HCT116 (cell line): ENCODE results near the gene GRXCR1. TPM values are rescaled to one million over a fixed set of nuclear protein-coding genes. Genes with fewer than 3 reads are reported as not detected.

Experiments used
- ATAC-seq: fragments of 200-7000 bp; cut with Tn5 transposase; 2 replicates; pipeline ENCODE4 v1.9.1; 2020; ENCODE audit warnings: mild to moderate bottlenecking, moderate library complexity
- BruUV-seq: library from RNA; stranded (reverse); fragments of 400-500 nt; replicated peaks from 2 replicates; lab custom pipeline; 2021; lab: Mats Ljungman, UMichigan
- CTCF ChIA-PET: fragments of 300-600 bp; sonication (Branson Sonifier 250); formaldehyde crosslinking; loops from one replicate; lab custom pipeline; 2021; ENCODE audit warnings: antibody characterized with exemption; lab: Charles Lee
- POLR2A ChIA-PET: fragments of 300-600, 350-600 bp; sonication (Branson Sonifier 250); formaldehyde crosslinking; loops from one replicate; lab custom pipeline; 2021; ENCODE audit warnings: antibody characterized with exemption; lab: Charles Lee
- RAD21 ChIA-PET, 2 experiments: fragments of 300-600 bp; sonication (Branson Sonifier 250); formaldehyde crosslinking; loops; one replicate each; lab custom pipeline; 2023; ENCODE audit warnings: low total read pairs in 2 of 2; ENCODE audit not compliant: uncharacterized antibody in 2 of 2, unreplicated experiment in 2 of 2, low non-redundant PET in 1 of 2; lab: Charles Lee
- DNase-seq: peaks from one replicate; pipeline ENCODE4 v3.0.0-alpha.2; 2010; ENCODE audit warnings: low read depth, low spot score
- H2AFZ ChIP-seq: fragments of 200-600 bp; shearing (Covaris generic), sonication (generic); 2 replicates; pipeline ENCODE4 v1.6.1; 2017; ENCODE audit warnings: low read depth, mixed run types, mixed read lengths, antibody characterized with exemption, low read length; ENCODE audit not compliant: poor library complexity, severe bottlenecking
- H3K27ac ChIP-seq: 2 replicates; pipeline ENCODE4 v1.5.1; 2012; ENCODE audit warnings: low read depth, low read length
- H3K27me3 ChIP-seq: fragments of 200-600 bp; sonication (generic); 2 replicates; pipeline ENCODE4 v1.6.1; 2016; ENCODE audit warnings: mixed run types, low read length, mixed read lengths; ENCODE audit not compliant: insufficient read depth
- H3K36me3 ChIP-seq, 2 experiments: fragments of 200-500 bp in 1 of 2; fragments of 200-600 bp in 1 of 2; sonication (Bioruptor generic) in 1 of 2; sonication (generic) in 1 of 2; 2 replicates each; pipeline versions ENCODE4 v1.5.1 to v1.6.1; 2014 to 2016; ENCODE audit warnings: low read length in 2 of 2, inconsistent platforms in 1 of 2, mixed read lengths in 1 of 2, mixed run types in 1 of 2; ENCODE audit not compliant: insufficient read depth in 2 of 2, control insufficient read depth in 1 of 2
- H3K4me1 ChIP-seq, 2 experiments: fragments of 200-600 bp in 1 of 2; sonication (generic) in 1 of 2; 2 replicates each; pipeline versions ENCODE4 v1.5.1 to v1.6.1; 2012 to 2017; ENCODE audit warnings: low read length in 2 of 2, inconsistent platforms in 1 of 2, mild to moderate bottlenecking in 1 of 2, mixed read lengths in 1 of 2, mixed run types in 1 of 2, moderate library complexity in 1 of 2; ENCODE audit not compliant: insufficient read depth in 2 of 2, control insufficient read depth in 1 of 2
- H3K4me2 ChIP-seq: fragments of 200-600 bp; sonication (generic); 2 replicates; pipeline ENCODE4 v1.6.1; 2017; ENCODE audit warnings: mixed run types, low read length, mixed read lengths
- H3K4me3 ChIP-seq, 2 experiments: fragments of 200-600 bp in 1 of 2; sonication (generic) in 1 of 2; replicated peaks in 1 of 2; 2 replicates each; pipeline ENCODE4 v1.5.1; 2011 to 2016; ENCODE audit warnings: low read length in 2 of 2, control low read depth in 1 of 2, low read depth in 1 of 2, mild to moderate bottlenecking in 1 of 2, mixed read lengths in 1 of 2, mixed run types in 1 of 2
- H3K79me2 ChIP-seq: fragments of 200-600 bp; sonication (generic); 2 replicates; pipeline ENCODE4 v1.6.1; 2017; ENCODE audit warnings: mild to moderate bottlenecking, mixed run types, low read length, moderate library complexity, mixed read lengths; ENCODE audit not compliant: insufficient read depth
- H3K9ac ChIP-seq: fragments of 200-600 bp; sonication (generic); 2 replicates; pipeline ENCODE4 v1.6.1; 2016; ENCODE audit warnings: low read length, mixed read lengths
- H3K9me2 ChIP-seq: fragments of 200-600 bp; sonication (generic), shearing (Covaris generic); 2 replicates; pipeline ENCODE4 v1.6.1; 2017; ENCODE audit warnings: mixed run types, mild to moderate bottlenecking, moderate library complexity; ENCODE audit not compliant: insufficient read depth
- H3K9me3 ChIP-seq, 2 experiments: fragments of 200-500 bp in 1 of 2; fragments of 200-600 bp in 1 of 2; sonication (Bioruptor generic) in 1 of 2; sonication (generic) in 1 of 2; 2 replicates each; pipeline ENCODE4 v1.6.1; 2014 to 2017; ENCODE audit warnings: low read length in 2 of 2, mixed read lengths in 2 of 2, inconsistent platforms in 1 of 2, low read depth in 1 of 2, mild to moderate bottlenecking in 1 of 2, mixed run types in 1 of 2, moderate library complexity in 1 of 2; ENCODE audit not compliant: control insufficient read depth in 1 of 2, insufficient read depth in 1 of 2
- H4K20me1 ChIP-seq: fragments of 200-600 bp; sonication (generic), shearing (Covaris generic); 2 replicates; pipeline ENCODE4 v1.6.1; 2017; ENCODE audit warnings: mixed run types, mild to moderate bottlenecking, moderate library complexity; ENCODE audit not compliant: insufficient read depth
- ATF3 ChIP-seq: IDR thresholded peaks from 2 replicates; pipeline ENCODE4 v1.6.1; 2012
- EGR1 ChIP-seq: IDR thresholded peaks from 2 replicates; pipeline ENCODE4 v1.6.1; 2012; ENCODE audit warnings: low read depth
- EZH2 ChIP-seq: fragments of 200-600 bp; sonication (generic); IDR thresholded peaks from 2 replicates; pipeline ENCODE4 v1.6.1; 2017; ENCODE audit warnings: antibody characterized with exemption, mixed run types
- POLR2AphosphoS5 ChIP-seq: IDR thresholded peaks from 2 replicates; pipeline ENCODE4 v1.6.1; 2011; ENCODE audit warnings: mild to moderate bottlenecking, low read depth, low read length, moderate library complexity
- SP1 ChIP-seq: IDR thresholded peaks from 2 replicates; pipeline ENCODE4 v1.6.1; 2012; ENCODE audit warnings: low read depth
- ZNF274 ChIP-seq: fragments of 200-500 bp; sonication (Bioruptor generic); IDR thresholded peaks from 2 replicates; pipeline ENCODE4 v1.6.1; 2014; ENCODE audit warnings: mild to moderate bottlenecking, low read depth, low read length, inconsistent platforms
- intact Hi-C: fragments of 100-400 bp; cut with micrococcal nuclease; formaldehyde crosslinking; loops from 2 replicates; pipeline ENCODE4 v1.10.0; 2022
- total RNA-seq: library from RNA; stranded (reverse); gene quantifications from one replicate; pipeline ENCODE4 v1.2.1, GENCODE V29; 2021; ENCODE audit not compliant: unreplicated experiment

GRXCR1 gene
- total RNA-seq, 1 experiment from 2014 or later = not detected

GRCh38 chr4:43008793-43009192, 116.3 kb downstream of the GRXCR1 start:
- ChIA-PET CTCF (no interaction called here), POLR2A (no interaction called here), RAD21 (no interaction called here)
- Histone ChIP-seq H4K20me1 (no peaks in the 10 kb centered on the region), H3K36me3 (no peaks in the 10 kb centered on the region), H3K4me1 (no peaks in the 10 kb centered on the region), H3K27me3 (no peaks in the 10 kb centered on the region), H3K9ac (no peak overlapping the region), H3K4me3 (no peak overlapping the region), H3K9me3 (peaks cover 5 to 16% of the 10 kb centered on the region in 2 experiments; a peak in 2 of 4 replicates), H3K9me2 (no peaks in the 10 kb centered on the region), H3K27ac (no peak overlapping the region), H3K4me2 (no peak overlapping the region), H2AFZ (no peak overlapping the region), H3K79me2 (no peaks in the 10 kb centered on the region)
- intact Hi-C loops = no loop called here
- DNase-seq (no peak), ATAC-seq (no peak)
- BruUV-seq = no TSS peak
- no peak for TF ChIP-seq POLR2AphosphoS5

- POLR2A ChIA-PET = no interaction called here
- Histone ChIP-seq H3K4me3 (no peak overlapping the region), H3K79me2 (no peaks in the 10 kb centered on the region), H3K27ac (no peak overlapping the region), H3K27me3 (no peaks in the 10 kb centered on the region), H3K36me3 (no peaks in the 10 kb centered on the region), H4K20me1 (no peaks in the 10 kb centered on the region), H3K9me2 (no peaks in the 10 kb centered on the region), H2AFZ (no peak overlapping the region), H3K4me2 (no peak overlapping the region), H3K9me3 (peaks cover 9 to 19% of the 10 kb centered on the region in 2 experiments; a peak in 2 of 4 replicates), H3K4me1 (no peaks in the 10 kb centered on the region), H3K9ac (no peak overlapping the region)
- CTCF ChIA-PET = no interaction called here
- ATAC-seq (no peak), DNase-seq (no peak)
- intact Hi-C loops = no loop called here
- RAD21 ChIA-PET = no interaction called here
- no peak for TF ChIP-seq SP1
- TF ChIP-seq ZNF274 = no peak
- BruUV-seq = no TSS peak
These were observed 121.7 kb downstream of the GRXCR1 start for GRCh38 chr4:43014256-43014655.

- Histone ChIP-seq H2AFZ (no peak overlapping the region), H3K27me3 (no peaks in the 10 kb centered on the region), H3K4me2 (no peak overlapping the region), H3K4me3 (no peak overlapping the region), H3K27ac (no peak overlapping the region), H3K79me2 (no peaks in the 10 kb centered on the region), H3K9me2 (no peaks in the 10 kb centered on the region), H3K9ac (no peak overlapping the region), H3K36me3 (no peaks in the 10 kb centered on the region), H4K20me1 (no peaks in the 10 kb centered on the region; the same call in 1 of the 2 replicates), H3K9me3 (peaks cover 10 to 11% of the 10 kb centered on the region in 2 experiments; a peak in 2 of 4 replicates), H3K4me1 (no peaks in the 10 kb centered on the region)
- intact Hi-C loops = no loop called here
- CTCF ChIA-PET = no interaction called here
- ATAC-seq = no peak
- TF ChIP-seq ATF3 = no peak
- TF ChIP-seq POLR2AphosphoS5 = no peak
- TF ChIP-seq EZH2 = no peak
- TF ChIP-seq EGR1 = no peak
- no TSS peak for BruUV-seq
- POLR2A ChIA-PET = no interaction called here
- RAD21 ChIA-PET = no interaction called here
- no peak for DNase-seq
These were observed 149.1 kb downstream of the GRXCR1 start for GRCh38 chr4:43041632-43042031.
